Measurements from ENCODE around the gene DNAL4. TPM values are rescaled to one million over a fixed set of nuclear protein-coding genes. Genes with fewer than 3 reads are reported as not detected.

Gene DNAL4
- total RNA-seq, 2 experiments from 2014 or later = 1.9 to 2.7 TPM

- no peak overlapping the region for H3K27ac ChIP-seq (ENCODE audit: low read depth in 1 of 2, low read length in 2 of 2)
- H3K36me3 ChIP-seq (ENCODE audit: insufficient read depth, low read length) = peaks cover 9% of the 10 kb centered on the region
- no peak overlapping the region for H3K4me3 ChIP-seq (ENCODE audit: low read length)
- Mint-ChIP-seq H3K4me1 (ENCODE audit: low read depth) (peaks cover 11% of the 10 kb centered on the region), H3K27ac (no peak overlapping the region), H3K36me3 (ENCODE audit: low read depth) (peaks cover 11% of the 10 kb centered on the region), H3K27me3 (no peaks in the 10 kb centered on the region), H3K9me3 (no peaks in the 10 kb centered on the region), H3K4me3 (no peak overlapping the region)
- ATAC-seq (ENCODE audit: poor library complexity) (no peak), DNase-seq (no peak)
- CTCF ChIA-PET = interaction anchor here (1.0 kb wide), 1 partner anchor 19 kb away, joined by 3 read pairs; no protein-coding TSS in a partner anchor
- POLR2A ChIA-PET = no interaction called here
- intact Hi-C loops (cut with DNase I, micrococcal nuclease) = no loop called here
- H3K9me3 ChIP-seq (ENCODE audit: control insufficient read depth in 1 of 2, insufficient read depth in 1 of 2, low read length in 2 of 2) = no peaks in the 10 kb centered on the region
- H3K27me3 ChIP-seq (ENCODE audit: control insufficient read depth in 1 of 2, insufficient read depth in 2 of 2, low read length in 2 of 2) = no peaks in the 10 kb centered on the region
- peaks cover 3% of the 10 kb centered on the region for H3K4me1 ChIP-seq (ENCODE audit: insufficient read depth, low read length)
- TF ChIP-seq, protein P1, sequence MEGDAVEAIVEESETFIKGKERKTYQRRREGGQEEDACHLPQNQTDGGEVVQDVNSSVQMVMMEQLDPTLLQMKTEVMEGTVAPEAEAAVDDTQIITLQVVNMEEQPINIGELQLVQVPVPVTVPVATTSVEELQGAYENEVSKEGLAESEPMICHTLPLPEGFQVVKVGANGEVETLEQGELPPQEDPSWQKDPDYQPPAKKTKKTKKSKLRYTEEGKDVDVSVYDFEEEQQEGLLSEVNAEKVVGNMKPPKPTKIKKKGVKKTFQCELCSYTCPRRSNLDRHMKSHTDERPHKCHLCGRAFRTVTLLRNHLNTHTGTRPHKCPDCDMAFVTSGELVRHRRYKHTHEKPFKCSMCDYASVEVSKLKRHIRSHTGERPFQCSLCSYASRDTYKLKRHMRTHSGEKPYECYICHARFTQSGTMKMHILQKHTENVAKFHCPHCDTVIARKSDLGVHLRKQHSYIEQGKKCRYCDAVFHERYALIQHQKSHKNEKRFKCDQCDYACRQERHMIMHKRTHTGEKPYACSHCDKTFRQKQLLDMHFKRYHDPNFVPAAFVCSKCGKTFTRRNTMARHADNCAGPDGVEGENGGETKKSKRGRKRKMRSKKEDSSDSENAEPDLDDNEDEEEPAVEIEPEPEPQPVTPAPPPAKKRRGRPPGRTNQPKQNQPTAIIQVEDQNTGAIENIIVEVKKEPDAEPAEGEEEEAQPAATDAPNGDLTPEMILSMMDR (IDR thresholded peaks at IDR 0.05) = no peak
Observed at GRCh38 chr22:38788021-38788816, 5.7 kb downstream of the DNAL4 start.

GRCh38 chr22:38786631-38787030 lies 7.3 kb downstream of the DNAL4 start:
- DNase-seq (no peak), ATAC-seq (ENCODE audit: poor library complexity) (no peak)
- Histone ChIP-seq H3K36me3 (ENCODE audit: insufficient read depth, low read length) (peaks cover 9% of the 10 kb centered on the region), H3K4me3 (ENCODE audit: low read length) (no peak overlapping the region), H3K27me3 (ENCODE audit: control insufficient read depth in 1 of 2, insufficient read depth in 2 of 2, low read length in 2 of 2) (no peaks in the 10 kb centered on the region), H3K27ac (ENCODE audit: low read depth in 1 of 2, low read length in 2 of 2) (no peak overlapping the region), H3K4me1 (ENCODE audit: insufficient read depth, low read length) (peaks cover 3% of the 10 kb centered on the region), H3K9me3 (ENCODE audit: control insufficient read depth in 1 of 2, insufficient read depth in 1 of 2, low read length in 2 of 2) (no peaks in the 10 kb centered on the region)
- Mint-ChIP-seq H3K4me3 (no peak overlapping the region), H3K4me1 (ENCODE audit: low read depth) (peaks cover 12% of the 10 kb centered on the region), H3K9me3 (no peaks in the 10 kb centered on the region), H3K36me3 (ENCODE audit: low read depth) (peaks cover 17% of the 10 kb centered on the region), H3K27me3 (no peaks in the 10 kb centered on the region), H3K27ac (no peak overlapping the region)
- ChIA-PET CTCF (no interaction called here), POLR2A (no interaction called here)
- intact Hi-C loops (cut with DNase I, micrococcal nuclease) = no loop called here
- TF ChIP-seq, protein P1 (IDR thresholded peaks at IDR 0.05) = no peak

GRCh38 chr22:38784856-38785255 lies 9.1 kb downstream of the DNAL4 start:
- Histone ChIP-seq H3K9me3 (ENCODE audit: control insufficient read depth in 1 of 2, insufficient read depth in 1 of 2, low read length in 2 of 2) (no peaks in the 10 kb centered on the region), H3K27me3 (ENCODE audit: control insufficient read depth in 1 of 2, insufficient read depth in 2 of 2, low read length in 2 of 2) (no peaks in the 10 kb centered on the region), H3K4me1 (ENCODE audit: insufficient read depth, low read length) (peaks cover 3% of the 10 kb centered on the region), H3K36me3 (ENCODE audit: insufficient read depth, low read length) (peaks cover 4% of the 10 kb centered on the region), H3K4me3 (ENCODE audit: low read length) (no peak overlapping the region), H3K27ac (ENCODE audit: low read depth in 1 of 2, low read length in 2 of 2) (no peak overlapping the region)
- H3K36me3 Mint-ChIP-seq (ENCODE audit: low read depth) = peaks cover 27% of the 10 kb centered on the region
- peaks cover 12% of the 10 kb centered on the region for H3K4me1 Mint-ChIP-seq (ENCODE audit: low read depth)
- no peak overlapping the region for H3K4me3 Mint-ChIP-seq
- POLR2A ChIA-PET = interaction anchor here (1.4 kb wide), 1 partner anchor 34 kb away, joined by 4 read pairs; no protein-coding TSS in a partner anchor
- intact Hi-C loops (cut with DNase I, micrococcal nuclease) = no loop called here
- H3K27me3 Mint-ChIP-seq = no peaks in the 10 kb centered on the region
- H3K27ac Mint-ChIP-seq = no peak overlapping the region
- CTCF ChIA-PET = no interaction called here
- TF ChIP-seq, protein P1 (IDR thresholded peaks at IDR 0.05) = no peak
- H3K9me3 Mint-ChIP-seq = no peaks in the 10 kb centered on the region
- DNase-seq = no peak
- ATAC-seq (ENCODE audit: poor library complexity) = no peak
